Pancreas (tissue), 10 donors: ENCODE data around the gene KRTAP10-7. TPM values are rescaled to one million over a fixed set of nuclear protein-coding genes. Genes with fewer than 3 reads are reported as not detected.
"Not testable (repeated sequence)": the region's sequence is repeated elsewhere in the genome, so short reads cannot be mapped to it uniquely, and the experiment has no call there.

ENCODE experiments used
- ATAC-seq, 4 donors: fragments of 200-7000 bp; cut with Tn5 transposase; one replicate each; pipeline versions ENCODE4 v1.8.0 to v1.9.1; 2020; ENCODE audit warnings: mild to moderate bottlenecking in 4 of 4, moderate library complexity in 4 of 4
- DNase-seq, 6 donors: peaks; one replicate each; pipeline ENCODE4 v3.0.0-alpha.2; 2020
- FAIRE-seq: peaks from 2 replicates; lab custom pipeline; 2012; peaks lifted over from hg19 to GRCh38; lab: Jason Lieb, UNC
- H3K27ac ChIP-seq, 4 donors: fragments of 200-600 bp; sonication (generic); 1 replicate in 3 of 4; 2 replicates in 1 of 4; pipeline versions ENCODE4 v1.5.0 to v1.8.0; 2020
- H3K27me3 ChIP-seq, 4 donors: fragments of 200-600 bp; one replicate each; pipeline ENCODE4 v1.8.0; 2021
- H3K36me3 ChIP-seq, 3 donors: fragments of 200-600 bp; sonication (generic) in 1 of 3; one replicate each; pipeline versions ENCODE4 v1.5.0 to v1.8.0; 2020 to 2021
- H3K4me1 ChIP-seq, 3 donors: fragments of 200-600 bp; one replicate each; pipeline ENCODE4 v1.8.0; 2021
- H3K4me3 ChIP-seq, 4 donors: fragments of 200-600 bp; sonication (generic) in 2 of 4; one replicate each; pipeline versions ENCODE4 v1.5.0 to v1.8.0; 2020 to 2021
- H3K9me3 ChIP-seq, 4 donors: fragments of 200-600 bp; one replicate each; pipeline ENCODE4 v1.8.0; 2021
- WGBS, 2 donors: extraction: QIAGEN DNeasy Blood & Tissue Kit; methylation state at CpG; one replicate each; pipeline ENCODE4 v1.1.7; 2013; 5-methylcytosine and 5-hydroxymethylcytosine counted together
- intact Hi-C, 3 donors: fragments of 100-400 bp; cut with DNase I; formaldehyde crosslinking; loops; one replicate each; pipeline versions ENCODE4 v1.11.1 to v1.14.2; 2022
- polyA plus RNA-seq, 2 donors: library from polyadenylated mRNA; stranded (reverse); fragments of 200-250 nt; gene quantifications; one replicate each; pipeline ENCODE4 v1.2.3, GENCODE V29; 2013
- total RNA-seq, 6 donors: library from RNA; stranded (reverse); fragmentation: NEBNext Ultra II Directional in 4 of 6; extraction: Animal tissue kit (Norgen Biotek cat#: 25700) in 4 of 6; gene quantifications; one replicate each; pipeline versions ENCODE4 v1.2.1 to v1.2.4, GENCODE V29; 2021 to 2023
- TF ChIP-seq, protein P1 (sequence below), 4 donors: fragments of 200-600 bp; sonication (generic) in 3 of 4; IDR thresholded peaks; one replicate each; pipeline versions ENCODE4 v1.5.0 to v1.8.0; 2021; ENCODE audit warnings: antibody characterized with exemption in 4 of 4
- donor health status: healthy with polysubstance abuse.
- donor health status: DM: no; HTN: no; CAD: no; lungs with moderate emphysema.
- donor health status: DM: no; HTN: no; CAD: no.
- donor health status: control.
- donor health status: control.
- donor health status: Bipolar disorder and iron deficiency.
- donor health status: DM: yes; HTN: yes; CAD: no.
- donor health status: DM: no; HTN: no; CAD: no.
- donor health status: DM: no; HTN: no; CAD: no.
- donor health status: DM: yes; HTN: yes; CAD: no.

Gene KRTAP10-7
- total and polyA plus RNA-seq, 8 donors: not detected

DNA sequence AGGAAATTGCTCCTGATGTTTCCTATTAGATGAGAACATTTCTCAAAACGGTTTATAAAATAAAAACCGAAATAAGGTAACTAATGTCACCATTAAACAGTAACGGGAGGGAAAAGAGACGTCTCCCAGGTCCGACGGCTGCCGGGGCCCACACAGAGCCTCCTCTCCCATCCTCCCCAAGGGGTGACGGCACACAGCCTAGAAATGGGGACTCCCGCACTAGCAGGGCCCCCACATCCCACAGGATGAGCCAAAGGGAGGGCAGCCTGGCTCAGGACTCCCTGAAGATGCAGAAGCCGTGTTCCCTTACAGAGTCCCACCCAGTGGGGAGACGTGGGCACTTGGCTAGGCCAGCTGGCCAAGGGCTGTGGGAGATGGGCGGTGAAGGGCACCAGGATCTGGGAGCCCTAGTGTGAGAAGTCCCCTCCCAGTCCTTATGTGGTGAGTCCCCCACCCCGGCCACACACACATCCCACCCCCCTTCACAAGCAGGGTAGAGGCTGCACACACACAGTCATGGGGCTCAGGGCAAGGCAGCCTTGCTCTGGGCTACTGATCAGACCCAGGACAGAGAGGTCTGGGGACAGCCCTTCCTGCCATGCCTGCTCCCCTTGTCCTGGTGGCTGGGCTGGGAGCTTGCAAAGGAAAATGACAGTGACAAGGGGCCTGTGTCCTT, 45.1 kb upstream of the KRTAP10-7 start:
- Histone ChIP-seq H3K36me3 (no peaks in the 10 kb centered on the region), H3K27me3 (peaks cover 0 to 15% (median 0%) of the 10 kb centered on the region in 4 donors), H3K4me3 (no peak overlapping the region), H3K9me3 (no peaks in the 10 kb centered on the region), H3K27ac (no peak overlapping the region), H3K4me1 (no peaks in the 10 kb centered on the region)
- FAIRE-seq (no peak), ATAC-seq (no peak), DNase-seq (no peak)
- TF ChIP-seq, protein P1, sequence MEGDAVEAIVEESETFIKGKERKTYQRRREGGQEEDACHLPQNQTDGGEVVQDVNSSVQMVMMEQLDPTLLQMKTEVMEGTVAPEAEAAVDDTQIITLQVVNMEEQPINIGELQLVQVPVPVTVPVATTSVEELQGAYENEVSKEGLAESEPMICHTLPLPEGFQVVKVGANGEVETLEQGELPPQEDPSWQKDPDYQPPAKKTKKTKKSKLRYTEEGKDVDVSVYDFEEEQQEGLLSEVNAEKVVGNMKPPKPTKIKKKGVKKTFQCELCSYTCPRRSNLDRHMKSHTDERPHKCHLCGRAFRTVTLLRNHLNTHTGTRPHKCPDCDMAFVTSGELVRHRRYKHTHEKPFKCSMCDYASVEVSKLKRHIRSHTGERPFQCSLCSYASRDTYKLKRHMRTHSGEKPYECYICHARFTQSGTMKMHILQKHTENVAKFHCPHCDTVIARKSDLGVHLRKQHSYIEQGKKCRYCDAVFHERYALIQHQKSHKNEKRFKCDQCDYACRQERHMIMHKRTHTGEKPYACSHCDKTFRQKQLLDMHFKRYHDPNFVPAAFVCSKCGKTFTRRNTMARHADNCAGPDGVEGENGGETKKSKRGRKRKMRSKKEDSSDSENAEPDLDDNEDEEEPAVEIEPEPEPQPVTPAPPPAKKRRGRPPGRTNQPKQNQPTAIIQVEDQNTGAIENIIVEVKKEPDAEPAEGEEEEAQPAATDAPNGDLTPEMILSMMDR (IDR thresholded peaks at IDR 0.05): no peak
- intact Hi-C loops: no loop called here
- 67 to 78% methylated on average over 13 of the region's 13 CpGs for WGBS, 2 donors

DNA sequence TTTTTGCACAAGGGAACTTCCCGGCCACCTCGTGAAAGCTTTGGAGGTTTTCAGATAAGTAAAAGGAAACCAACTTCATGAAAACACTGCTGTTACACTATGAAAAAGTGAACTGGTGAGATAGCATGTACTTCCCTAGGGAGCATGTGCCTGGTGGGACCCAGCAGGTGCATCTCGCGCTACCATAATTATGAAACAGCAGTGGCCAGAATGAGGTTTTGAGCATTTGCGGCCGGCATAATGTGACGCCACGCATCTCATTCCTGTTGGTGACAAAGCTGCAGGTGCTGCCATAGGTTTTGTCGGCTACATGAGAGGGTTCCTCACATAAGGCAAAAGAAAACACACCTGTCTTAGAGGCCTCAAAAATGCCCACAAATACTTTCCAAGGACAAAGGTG, 43.5 kb upstream of the KRTAP10-7 start:
- intact Hi-C loops: no loop called here
- no peak for FAIRE-seq
- Histone ChIP-seq H3K9me3 (no peaks in the 10 kb centered on the region), H3K4me1 (no peaks in the 10 kb centered on the region), H3K27me3 (peaks cover 0 to 15% (median 0%) of the 10 kb centered on the region in 4 donors), H3K36me3 (no peaks in the 10 kb centered on the region), H3K4me3 (no peak overlapping the region), H3K27ac (no peak overlapping the region)
- DNase-seq: no peak
- TF ChIP-seq, protein P1 (IDR thresholded peaks at IDR 0.05): no peak
- no peak for ATAC-seq
- 48 to 49% methylated on average over 9 of the region's 9 CpGs for WGBS, 2 donors

DNA sequence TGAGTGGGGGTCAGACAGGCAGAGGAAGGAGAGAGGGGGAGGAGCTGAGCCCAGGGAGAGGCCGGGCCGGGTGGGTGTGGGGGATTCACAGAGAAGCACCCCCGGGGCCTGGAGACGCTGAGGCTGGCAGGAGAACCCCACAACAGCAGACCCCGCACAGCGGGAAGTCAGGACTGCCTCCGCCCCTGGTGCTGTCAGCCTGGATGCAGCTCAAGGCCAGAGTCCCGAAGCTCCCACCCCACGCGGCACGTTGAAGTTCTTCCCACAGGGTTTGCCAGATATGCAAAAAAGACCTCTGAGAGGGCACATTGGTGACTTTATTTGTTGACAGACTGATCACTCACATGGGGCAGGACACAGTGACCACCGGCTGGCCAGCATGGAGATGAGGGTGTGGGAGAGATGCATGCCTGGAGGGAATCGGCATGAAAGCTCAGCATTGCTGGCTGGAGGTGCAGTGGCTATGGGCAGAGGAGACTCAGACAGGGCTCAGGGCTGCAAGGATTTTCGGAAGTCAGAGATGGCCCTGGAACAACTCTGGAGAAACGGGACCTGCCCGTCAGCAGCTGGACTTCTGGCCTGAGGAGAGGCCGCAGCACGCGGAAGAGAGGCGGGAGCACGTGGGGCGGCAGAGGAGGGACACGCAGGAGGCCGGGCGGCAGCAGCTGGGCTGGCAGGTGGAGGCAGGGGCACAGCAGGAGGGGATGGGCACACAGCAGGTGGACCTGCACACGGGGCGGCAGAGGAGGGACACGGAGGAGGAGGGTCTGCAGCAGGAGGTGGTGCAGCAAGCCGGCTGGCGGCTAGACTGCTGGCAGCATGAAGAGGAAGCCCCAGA, 42.7 kb upstream of the KRTAP10-7 start:
- intact Hi-C loops: no loop called here
- no peak for ATAC-seq

DNA sequence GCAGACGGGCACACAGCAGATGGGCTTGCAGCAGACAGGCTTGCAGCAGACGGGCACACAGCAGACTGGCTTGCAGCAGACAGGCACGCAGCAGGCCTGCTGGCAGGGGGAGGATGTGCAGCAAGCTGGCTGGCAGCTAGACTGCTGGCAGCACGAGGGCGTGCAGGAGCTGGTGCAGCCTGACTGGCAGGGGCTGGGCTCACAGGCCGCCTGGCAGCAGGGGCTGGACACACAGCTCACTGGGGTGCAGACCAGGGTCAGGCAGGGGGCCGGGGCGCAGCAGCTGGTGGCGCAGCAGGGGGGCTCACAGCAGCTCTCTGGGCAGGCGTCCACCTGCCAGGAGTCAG, 42.1 kb upstream of the KRTAP10-7 start:
- FAIRE-seq, intact Hi-C loops, H3K9me3 ChIP-seq, H3K4me3 ChIP-seq, H3K4me1 ChIP-seq, H3K36me3 ChIP-seq, H3K27ac ChIP-seq, ATAC-seq: not testable (repeated sequence)
- peaks cover 0 to 15% (median 0%) of the 10 kb centered on the region in 4 donors for H3K27me3 ChIP-seq
- WGBS, 2 donors: 51 to 70% methylated on average over 6 to 10 of the region's 10 CpGs
- DNase-seq: peak in 1 of 6 donors; percentile 38

More for the DNA sequence above, 42.7 kb upstream of the KRTAP10-7 start:
- Histone ChIP-seq H3K4me3 (no peak overlapping the region), H3K36me3 (no peaks in the 10 kb centered on the region), H3K27me3 (peaks cover 0 to 15% (median 0%) of the 10 kb centered on the region in 4 donors), H3K4me1 (no peaks in the 10 kb centered on the region), H3K9me3 (no peaks in the 10 kb centered on the region), H3K27ac (no peak overlapping the region)
- DNase-seq: peak in 1 of 6 donors; percentile 57
- WGBS, 2 donors: 29 to 39% methylated on average over 30 of the region's 30 CpGs
- TF ChIP-seq, protein P1 (IDR thresholded peaks at IDR 0.05): no peak
- FAIRE-seq: no peak

DNA sequence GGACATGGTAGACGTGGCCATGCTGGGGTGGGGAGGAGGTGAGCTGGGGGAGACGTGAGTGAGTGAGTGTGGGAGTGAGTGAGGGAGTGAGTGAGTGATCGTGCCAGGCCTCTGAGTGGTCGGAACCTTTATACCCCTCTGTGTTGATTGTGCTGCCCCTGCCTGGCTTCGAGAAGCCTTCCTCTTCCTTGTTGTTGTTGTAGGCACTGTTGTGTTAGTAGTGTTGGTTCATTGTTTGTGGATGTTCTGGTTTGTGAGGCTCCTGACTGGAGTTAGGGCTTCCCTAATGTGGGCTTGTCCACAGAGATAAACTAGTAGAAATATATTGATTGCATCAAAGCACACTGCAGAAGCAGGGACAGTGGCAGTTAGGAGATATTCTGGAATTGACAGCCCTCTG, 41.7 kb upstream of the KRTAP10-7 start, which contains the start of gene KRTAP10-3:
TSS of gene KRTAP10-3 (minus strand) at position 101 of the 400 bp plus-strand sequence. CDS start at position 21, 80 bp downstream.
- peaks cover 0 to 15% (median 0%) of the 10 kb centered on the region in 4 donors for H3K27me3 ChIP-seq
- WGBS, 2 donors: 53 to 59% methylated on average over 5 of the region's 5 CpGs
- H3K4me3 ChIP-seq: no peak within 1 kb of the TSS
- H3K36me3 ChIP-seq: no peaks in the 10 kb centered on the region
- H3K27ac ChIP-seq: no peak within 1 kb of the TSS
- no peak for ATAC-seq
- DNase-seq: no peak
- H3K9me3 ChIP-seq: no peaks in the 10 kb centered on the region
- TF ChIP-seq, protein P1 (IDR thresholded peaks at IDR 0.05): no peak
- FAIRE-seq: no peak
- intact Hi-C loops: no loop called here
- no peaks in the 10 kb centered on the region for H3K4me1 ChIP-seq
